ENCODE results near the gene NUDT1.
"Not testable (repeated sequence)": the region's sequence is repeated elsewhere in the genome, so short reads cannot be mapped to it uniquely, and the experiment has no call there.

The NUDT1 gene

GRCh38 chr7:2251381-2251780 is 9.4 kb downstream of the NUDT1 start:
- DNase-seq: no peak

GRCh38 chr7:2251841-2252771 is 10.1 kb downstream of the NUDT1 start:
- no peak for DNase-seq

- no peak for DNase-seq
These were observed 11.0 kb downstream of the NUDT1 start for GRCh38 chr7:2253021-2253420.

GRCh38 chr7:2253525-2254244 is 11.7 kb downstream of the NUDT1 start:
- no peak for DNase-seq

- DNase-seq: no peak
These were observed 12.6 kb downstream of the NUDT1 start for GRCh38 chr7:2254429-2255144.

GRCh38 chr7:2255145-2256139 is 13.4 kb downstream of the NUDT1 start:
- no peak for DNase-seq

- no peak for DNase-seq
These were observed 14.4 kb downstream of the NUDT1 start for GRCh38 chr7:2256306-2257045.

- DNase-seq: no peak
These were observed 15.1 kb downstream of the NUDT1 start for GRCh38 chr7:2257046-2257551.

GRCh38 chr7:2257651-2258050 is 15.6 kb downstream of the NUDT1 start:
- no peak for DNase-seq

- no peak for DNase-seq
These were observed 16.8 kb downstream of the NUDT1 start for GRCh38 chr7:2258661-2259365.

GRCh38 chr7:2259480-2259879 is 17.5 kb downstream of the NUDT1 start:
- DNase-seq: no peak

- DNase-seq: no peak
These were observed 18.8 kb downstream of the NUDT1 start for GRCh38 chr7:2260820-2261219.

- DNase-seq: no peak
These were observed 19.6 kb downstream of the NUDT1 start for GRCh38 chr7:2261611-2262010.

GRCh38 chr7:2263176-2263575 is 21.1 kb downstream of the NUDT1 start:
- DNase-seq: no peak

GRCh38 chr7:2264158-2264557 is 22.1 kb downstream of the NUDT1 start:
- DNase-seq: no peak

- no peak for DNase-seq
These were observed 24.9 kb downstream of the NUDT1 start for GRCh38 chr7:2266911-2267310.

- DNase-seq: not testable (repeated sequence)
These were observed 27.3 kb downstream of the NUDT1 start for GRCh38 chr7:2269089-2269990.

GRCh38 chr7:2269991-2270460 is 28.0 kb downstream of the NUDT1 start:
- DNase-seq: no peak

GRCh38 chr7:2270495-2270894 is 28.5 kb downstream of the NUDT1 start:
- no peak for DNase-seq

Measured in OCI-M1 (cell line).